ENCODE data around the gene AGK.
A peak's percentile ranks its signal among the peaks of the same experiment; 100 is the strongest.
"Not testable (repeated sequence)": the region's sequence is repeated elsewhere in the genome, so short reads cannot be mapped to it uniquely, and the experiment has no call there.

Gene AGK

DNA sequence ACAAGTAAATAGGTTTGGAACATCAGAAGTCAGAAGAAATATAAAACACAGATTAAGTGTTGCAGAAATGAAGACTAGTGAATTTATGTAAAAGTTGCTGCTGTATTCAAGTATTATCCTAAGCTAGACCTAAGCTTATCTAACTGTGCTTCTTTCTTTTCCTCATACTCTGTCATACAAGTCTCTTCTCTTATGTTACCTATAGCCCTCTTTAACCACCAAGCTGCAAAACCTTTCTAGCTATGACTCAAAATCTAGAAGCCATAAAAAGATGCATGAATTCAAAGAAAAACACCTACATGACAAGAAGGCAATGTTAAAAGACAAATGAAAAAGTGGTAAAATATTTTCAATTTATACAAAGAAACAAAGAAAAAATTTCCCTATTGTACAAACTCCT lies 127.8 kb downstream of the AGK start:
- H3K36me3 ChIP-seq (ENCODE audit: control insufficient read depth in 5 of 5, insufficient read depth in 5 of 5, low read length in 5 of 5), result peaks cover 17 to 25% (median 22%) of the 10 kb centered on the region in 5 donors
- peaks cover 0 to 14% (median 6%) of the 10 kb centered on the region in 5 donors for H3K4me1 ChIP-seq (ENCODE audit: control insufficient read depth in 5 of 5, insufficient read depth in 5 of 5, low read length in 5 of 5)
- no peak overlapping the region for H3K9ac ChIP-seq (ENCODE audit: low read length in 5 of 5)
- no peak overlapping the region for H3K27ac ChIP-seq (ENCODE audit: low read depth, low read length)
- H3K27me3 ChIP-seq (ENCODE audit: control insufficient read depth in 5 of 5, insufficient read depth in 4 of 5, low read length in 5 of 5), result no peaks in the 10 kb centered on the region
- H3K4me3 ChIP-seq (ENCODE audit: low read depth in 1 of 5, low read length in 5 of 5), result no peak overlapping the region
- H3K9me3 ChIP-seq (ENCODE audit: control insufficient read depth in 5 of 5, low read length in 5 of 5), result no peaks in the 10 kb centered on the region

DNA sequence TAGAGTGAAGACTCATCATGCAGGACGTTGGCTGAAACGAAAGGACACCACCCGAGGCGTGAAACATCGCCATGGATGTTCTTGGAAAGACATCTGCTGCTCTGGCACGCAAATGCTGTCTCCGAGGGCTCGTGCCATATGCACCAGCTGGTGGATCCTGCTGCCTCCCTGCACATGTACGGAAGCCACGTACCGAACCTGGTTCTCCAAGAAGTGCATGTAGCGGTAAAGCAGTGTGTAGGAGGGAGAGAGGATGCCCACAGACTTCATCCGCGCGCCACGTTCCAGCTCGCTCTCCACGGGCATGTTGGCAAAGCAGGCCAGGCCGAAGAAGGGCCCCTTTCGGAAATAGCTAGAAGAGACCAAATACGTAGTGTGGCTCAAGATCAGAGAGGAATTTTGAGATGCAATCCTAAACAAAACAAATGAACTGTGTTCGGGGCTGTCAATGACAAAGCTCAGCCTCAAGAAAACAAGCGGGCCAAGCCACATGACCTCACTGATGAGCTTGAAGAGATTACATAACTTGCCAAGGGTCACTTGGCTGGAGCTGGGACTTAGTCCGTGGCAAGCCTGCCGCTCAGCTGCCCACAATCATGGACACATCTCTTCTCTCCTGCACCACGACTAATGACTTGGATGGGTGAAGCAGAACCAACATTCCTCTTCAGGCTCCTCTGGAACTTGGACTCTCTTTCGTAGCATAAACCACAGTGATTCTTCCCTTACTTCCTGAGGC lies 134.2 kb downstream of the AGK start:
- Histone ChIP-seq H3K9ac (ENCODE audit: low read length in 5 of 5) (no peak overlapping the region), H3K4me1 (ENCODE audit: control insufficient read depth in 5 of 5, insufficient read depth in 5 of 5, low read length in 5 of 5) (peaks cover 2 to 23% (median 19%) of the 10 kb centered on the region in 5 donors), H3K36me3 (ENCODE audit: control insufficient read depth in 5 of 5, insufficient read depth in 5 of 5, low read length in 5 of 5) (peaks cover 17 to 29% (median 26%) of the 10 kb centered on the region in 5 donors), H3K9me3 (ENCODE audit: control insufficient read depth in 5 of 5, low read length in 5 of 5) (no peaks in the 10 kb centered on the region), H3K27ac (ENCODE audit: low read depth, low read length) (no peak overlapping the region), H3K4me3 (ENCODE audit: low read depth in 1 of 5, low read length in 5 of 5) (no peak overlapping the region), H3K27me3 (ENCODE audit: control insufficient read depth in 5 of 5, insufficient read depth in 4 of 5, low read length in 5 of 5) (no peaks in the 10 kb centered on the region)

DNA sequence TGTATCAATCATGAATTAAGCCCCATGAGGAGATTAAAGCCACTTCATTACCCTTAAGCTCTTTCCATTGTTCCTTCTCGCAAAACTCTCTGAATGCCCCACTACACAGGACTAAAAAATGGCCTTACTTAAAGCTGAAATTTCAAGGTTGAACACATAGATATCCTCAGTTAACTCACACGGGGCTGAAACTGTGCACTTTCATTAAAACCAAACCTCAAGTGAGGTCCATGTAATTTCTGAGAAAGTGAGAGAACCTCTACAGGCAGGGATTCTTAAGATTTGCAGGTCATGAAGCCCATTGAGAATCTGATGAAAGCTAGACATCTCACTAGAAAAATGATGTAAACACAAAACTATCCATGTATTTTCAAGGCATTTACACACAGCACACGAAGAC lies 134.9 kb downstream of the AGK start:
- H3K9ac ChIP-seq (ENCODE audit: low read length in 5 of 5), result no peak overlapping the region
- H3K36me3 ChIP-seq (ENCODE audit: control insufficient read depth in 5 of 5, insufficient read depth in 5 of 5, low read length in 5 of 5), result peaks cover 12 to 24% (median 21%) of the 10 kb centered on the region in 5 donors
- peaks cover 2 to 23% (median 19%) of the 10 kb centered on the region in 5 donors for H3K4me1 ChIP-seq (ENCODE audit: control insufficient read depth in 5 of 5, insufficient read depth in 5 of 5, low read length in 5 of 5)
- H3K27ac ChIP-seq (ENCODE audit: low read depth, low read length), result no peak overlapping the region
- H3K27me3 ChIP-seq (ENCODE audit: control insufficient read depth in 5 of 5, insufficient read depth in 4 of 5, low read length in 5 of 5), result no peaks in the 10 kb centered on the region
- no peak overlapping the region for H3K4me3 ChIP-seq (ENCODE audit: low read depth in 1 of 5, low read length in 5 of 5)
- no peaks in the 10 kb centered on the region for H3K9me3 ChIP-seq (ENCODE audit: control insufficient read depth in 5 of 5, low read length in 5 of 5)

DNA sequence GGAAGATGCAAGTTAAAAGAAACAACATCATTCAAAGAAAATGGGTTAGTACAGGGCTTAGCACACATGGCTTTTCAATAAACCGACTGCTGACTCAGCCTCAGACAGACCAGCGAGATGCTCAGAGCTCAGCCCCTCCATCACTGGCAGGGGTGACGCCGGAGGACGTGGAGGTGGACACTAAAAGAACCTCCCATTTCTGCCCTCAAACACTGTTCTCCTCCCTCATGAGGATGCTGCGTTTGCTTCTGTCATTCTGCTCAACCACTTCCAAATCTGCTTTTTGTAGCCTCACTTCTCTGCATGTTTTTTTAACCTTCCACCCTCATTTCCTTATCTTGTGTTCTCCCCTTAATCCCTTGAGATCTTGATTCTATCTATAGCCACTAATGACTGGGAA lies 135.5 kb downstream of the AGK start:
- H3K27me3 ChIP-seq (ENCODE audit: control insufficient read depth in 5 of 5, insufficient read depth in 4 of 5, low read length in 5 of 5), result no peaks in the 10 kb centered on the region
- peak overlapping the region in 1 of 5 donors; percentile 19 for H3K4me3 ChIP-seq (ENCODE audit: low read depth in 1 of 5, low read length in 5 of 5)
- H3K27ac ChIP-seq (ENCODE audit: low read depth, low read length), result no peak overlapping the region
- no peak overlapping the region for H3K9ac ChIP-seq (ENCODE audit: low read length in 5 of 5)
- peaks cover 8 to 19% (median 19%) of the 10 kb centered on the region in 5 donors for H3K36me3 ChIP-seq (ENCODE audit: control insufficient read depth in 5 of 5, insufficient read depth in 5 of 5, low read length in 5 of 5)
- H3K9me3 ChIP-seq (ENCODE audit: control insufficient read depth in 5 of 5, low read length in 5 of 5), result no peaks in the 10 kb centered on the region
- H3K4me1 ChIP-seq (ENCODE audit: control insufficient read depth in 5 of 5, insufficient read depth in 5 of 5, low read length in 5 of 5), result peaks cover 2 to 23% (median 19%) of the 10 kb centered on the region in 5 donors

DNA sequence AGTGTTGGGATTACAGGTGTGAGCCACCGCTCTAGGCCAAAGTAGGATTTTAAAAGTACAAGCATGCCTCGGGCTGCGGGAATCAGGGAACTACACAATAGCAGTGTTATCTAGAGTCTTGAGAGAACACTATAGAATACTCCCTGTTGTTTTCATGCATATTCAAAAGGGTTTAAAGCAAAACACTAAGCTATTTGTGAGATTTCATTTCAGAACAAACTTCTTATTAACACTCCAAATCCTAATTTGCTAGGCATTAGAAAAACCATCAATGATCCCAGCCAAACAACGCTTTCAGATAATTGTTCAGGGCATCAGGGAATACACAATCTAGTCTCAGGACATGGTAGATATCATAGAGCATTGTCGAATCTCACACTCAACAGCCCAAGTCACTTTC lies 136.8 kb downstream of the AGK start:
- Histone ChIP-seq H3K9ac (ENCODE audit: low read length in 5 of 5) (no peak overlapping the region), H3K36me3 (ENCODE audit: control insufficient read depth in 5 of 5, insufficient read depth in 5 of 5, low read length in 5 of 5) (peaks cover 0 to 10% (median 9%) of the 10 kb centered on the region in 5 donors), H3K27ac (ENCODE audit: low read depth, low read length) (no peak overlapping the region), H3K4me1 (ENCODE audit: control insufficient read depth in 5 of 5, insufficient read depth in 5 of 5, low read length in 5 of 5) (peaks cover 2 to 23% (median 19%) of the 10 kb centered on the region in 5 donors), H3K9me3 (ENCODE audit: control insufficient read depth in 5 of 5, low read length in 5 of 5) (no peaks in the 10 kb centered on the region), H3K27me3 (ENCODE audit: control insufficient read depth in 5 of 5, insufficient read depth in 4 of 5, low read length in 5 of 5) (no peaks in the 10 kb centered on the region), H3K4me3 (ENCODE audit: low read depth in 1 of 5, low read length in 5 of 5) (no peak overlapping the region)

DNA sequence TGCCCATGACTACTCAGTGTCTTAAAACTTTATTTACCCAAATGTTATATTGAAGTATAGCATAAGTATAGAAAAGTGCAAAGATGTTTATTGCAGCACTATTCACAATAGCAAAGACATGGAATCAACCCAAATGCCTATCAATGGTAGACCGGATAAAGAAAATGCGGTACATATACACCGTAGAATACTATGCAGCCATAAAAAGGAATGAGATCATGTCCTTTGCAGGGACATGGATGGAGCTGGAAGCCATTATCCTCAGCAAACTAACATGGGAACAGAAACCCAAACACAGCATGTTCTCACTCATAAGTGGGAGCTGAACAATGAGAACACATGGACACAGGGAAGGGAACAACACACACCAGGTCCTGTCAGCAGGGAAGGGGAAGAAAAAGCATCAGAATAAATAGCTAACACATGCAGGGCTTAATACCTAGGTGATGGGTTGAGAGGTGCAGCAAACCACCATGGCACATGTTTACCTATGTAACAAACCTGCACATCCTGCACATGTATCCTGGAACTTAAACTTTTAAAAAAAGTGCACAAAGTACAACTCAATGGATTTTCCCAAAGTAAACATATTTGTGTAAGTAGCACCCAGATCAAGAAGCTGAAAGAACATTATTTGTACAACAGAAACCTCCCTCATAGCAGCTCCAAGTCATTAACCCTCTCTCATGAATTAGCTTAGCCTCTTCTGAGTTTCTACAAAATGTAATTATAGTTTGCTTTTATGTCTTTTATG lies 138.0 kb downstream of the AGK start:
- H3K9ac ChIP-seq (ENCODE audit: low read length in 5 of 5); H3K27me3 ChIP-seq (ENCODE audit: control insufficient read depth in 5 of 5, insufficient read depth in 4 of 5, low read length in 5 of 5); H3K27ac ChIP-seq (ENCODE audit: low read depth, low read length); H3K4me3 ChIP-seq (ENCODE audit: low read depth in 1 of 5, low read length in 5 of 5); H3K36me3 ChIP-seq (ENCODE audit: control insufficient read depth in 5 of 5, insufficient read depth in 5 of 5, low read length in 5 of 5); H3K9me3 ChIP-seq (ENCODE audit: control insufficient read depth in 5 of 5, low read length in 5 of 5): not testable (repeated sequence)
- peaks cover 2 to 23% (median 19%) of the 10 kb centered on the region in 5 donors for H3K4me1 ChIP-seq (ENCODE audit: control insufficient read depth in 5 of 5, insufficient read depth in 5 of 5, low read length in 5 of 5)

DNA sequence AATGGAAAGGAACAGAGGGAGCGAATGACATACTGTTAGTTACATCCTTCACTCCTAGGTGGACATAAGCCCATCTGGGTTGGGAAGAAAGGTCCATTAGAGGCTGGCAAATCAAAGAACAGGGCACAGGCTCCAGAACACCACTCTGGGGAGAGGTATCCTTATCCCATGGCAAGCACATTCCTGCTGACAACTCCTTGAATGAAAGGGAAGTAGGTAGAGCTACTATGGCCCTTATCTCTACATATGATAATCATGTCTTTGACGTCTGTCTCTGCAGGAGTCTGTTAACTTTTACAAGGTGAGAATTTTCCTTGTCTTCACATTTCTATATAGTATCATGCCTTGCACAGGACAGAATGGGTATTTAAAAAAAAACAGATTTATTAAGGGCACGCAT lies 140.3 kb downstream of the AGK start:
- no peak overlapping the region for H3K4me3 ChIP-seq (ENCODE audit: low read depth in 1 of 5, low read length in 5 of 5)
- H3K27me3 ChIP-seq (ENCODE audit: control insufficient read depth in 5 of 5, insufficient read depth in 4 of 5, low read length in 5 of 5), result no peaks in the 10 kb centered on the region
- H3K36me3 ChIP-seq (ENCODE audit: control insufficient read depth in 5 of 5, insufficient read depth in 5 of 5, low read length in 5 of 5), result no peaks in the 10 kb centered on the region
- no peaks in the 10 kb centered on the region for H3K9me3 ChIP-seq (ENCODE audit: control insufficient read depth in 5 of 5, low read length in 5 of 5)
- peaks cover 0 to 17% (median 15%) of the 10 kb centered on the region in 5 donors for H3K4me1 ChIP-seq (ENCODE audit: control insufficient read depth in 5 of 5, insufficient read depth in 5 of 5, low read length in 5 of 5)
- no peak overlapping the region for H3K27ac ChIP-seq (ENCODE audit: low read depth, low read length)
- H3K9ac ChIP-seq (ENCODE audit: low read length in 5 of 5), result no peak overlapping the region

DNA sequence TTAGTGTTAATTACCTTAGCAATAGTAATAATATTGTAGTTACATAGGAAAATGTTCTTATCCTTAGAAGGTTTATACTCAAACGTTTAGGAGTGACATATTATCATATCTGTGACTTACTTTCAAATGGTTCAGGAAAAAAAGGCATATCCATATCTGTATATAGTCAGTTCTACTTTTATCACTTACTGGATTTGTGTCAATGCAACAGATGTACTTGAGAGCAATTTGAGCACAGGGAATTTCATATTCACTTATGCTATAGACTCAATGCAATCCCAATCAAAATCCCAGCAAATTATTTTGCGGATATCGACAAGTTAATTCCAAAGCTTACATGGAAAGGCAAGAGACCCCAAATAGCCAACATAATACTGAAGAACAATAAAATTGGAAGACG lies 140.8 kb downstream of the AGK start:
- no peak overlapping the region for H3K9ac ChIP-seq (ENCODE audit: low read length in 5 of 5)
- peaks cover 0 to 17% (median 11%) of the 10 kb centered on the region in 5 donors for H3K4me1 ChIP-seq (ENCODE audit: control insufficient read depth in 5 of 5, insufficient read depth in 5 of 5, low read length in 5 of 5)
- no peaks in the 10 kb centered on the region for H3K9me3 ChIP-seq (ENCODE audit: control insufficient read depth in 5 of 5, low read length in 5 of 5)
- H3K27me3 ChIP-seq (ENCODE audit: control insufficient read depth in 5 of 5, insufficient read depth in 4 of 5, low read length in 5 of 5), result no peaks in the 10 kb centered on the region
- no peak overlapping the region for H3K4me3 ChIP-seq (ENCODE audit: low read depth in 1 of 5, low read length in 5 of 5)
- no peaks in the 10 kb centered on the region for H3K36me3 ChIP-seq (ENCODE audit: control insufficient read depth in 5 of 5, insufficient read depth in 5 of 5, low read length in 5 of 5)
- no peak overlapping the region for H3K27ac ChIP-seq (ENCODE audit: low read depth, low read length)

DNA sequence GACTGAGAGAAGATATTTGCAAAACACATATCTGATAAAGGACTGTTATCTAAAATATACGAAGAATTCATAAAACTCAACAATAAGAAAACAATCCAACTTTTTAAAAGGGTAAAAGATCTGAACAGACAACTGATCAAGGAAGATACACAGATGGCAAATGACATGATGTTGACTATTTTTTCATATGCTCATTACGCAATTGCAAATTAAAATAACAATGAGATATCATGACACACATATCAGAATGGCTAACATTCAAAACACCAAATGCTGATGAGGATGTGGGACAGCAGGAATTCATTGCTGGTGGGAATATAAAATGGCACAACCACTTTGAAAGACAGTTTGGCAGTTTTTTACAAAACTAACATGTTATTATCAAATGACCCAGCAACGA lies 141.9 kb downstream of the AGK start:
- Histone ChIP-seq H3K4me1 (ENCODE audit: control insufficient read depth in 5 of 5, insufficient read depth in 5 of 5, low read length in 5 of 5) (peaks cover 0 to 24% (median 6%) of the 10 kb centered on the region in 5 donors), H3K4me3 (ENCODE audit: low read depth in 1 of 5, low read length in 5 of 5) (no peak overlapping the region)

DNA sequence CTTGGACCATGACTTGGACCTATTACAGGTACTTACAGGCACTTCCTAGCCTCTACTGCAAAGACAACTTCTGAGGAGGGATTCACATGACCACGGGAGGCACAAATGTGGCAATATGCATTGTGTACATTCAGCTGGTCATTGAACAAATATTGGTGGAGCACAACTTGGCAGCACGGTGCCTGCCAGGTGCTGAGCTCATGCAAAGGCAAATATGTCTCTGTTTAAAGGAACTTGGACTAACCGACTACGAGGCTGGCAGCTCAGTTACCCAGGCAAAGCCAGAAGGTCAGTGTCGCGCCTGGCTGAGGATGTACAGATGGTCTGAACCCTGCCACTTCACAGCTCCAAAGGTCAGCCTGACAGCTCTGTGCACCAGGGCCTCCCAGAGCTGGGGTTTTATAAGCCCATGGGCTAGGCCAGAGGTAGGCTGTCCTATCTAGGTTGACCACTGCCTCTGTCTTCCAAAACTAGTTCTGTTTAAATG lies 144.6 kb downstream of the AGK start:
- no peak overlapping the region for H3K4me3 ChIP-seq (ENCODE audit: low read depth in 1 of 5, low read length in 5 of 5)
- H3K27ac ChIP-seq (ENCODE audit: low read depth, low read length), result no peak overlapping the region
- H3K9ac ChIP-seq (ENCODE audit: low read length in 5 of 5), result no peak overlapping the region
- peaks cover 4 to 30% (median 15%) of the 10 kb centered on the region in 5 donors for H3K4me1 ChIP-seq (ENCODE audit: control insufficient read depth in 5 of 5, insufficient read depth in 5 of 5, low read length in 5 of 5)
- no peaks in the 10 kb centered on the region for H3K27me3 ChIP-seq (ENCODE audit: control insufficient read depth in 5 of 5, insufficient read depth in 4 of 5, low read length in 5 of 5)
- H3K36me3 ChIP-seq (ENCODE audit: control insufficient read depth in 5 of 5, insufficient read depth in 5 of 5, low read length in 5 of 5), result no peaks in the 10 kb centered on the region
- H3K9me3 ChIP-seq (ENCODE audit: control insufficient read depth in 5 of 5, low read length in 5 of 5), result no peaks in the 10 kb centered on the region

More for the DNA sequence above, 141.9 kb downstream of the AGK start:
- Histone ChIP-seq H3K9me3 (ENCODE audit: control insufficient read depth in 5 of 5, low read length in 5 of 5) (no peaks in the 10 kb centered on the region), H3K9ac (ENCODE audit: low read length in 5 of 5) (no peak overlapping the region), H3K36me3 (ENCODE audit: control insufficient read depth in 5 of 5, insufficient read depth in 5 of 5, low read length in 5 of 5) (no peaks in the 10 kb centered on the region), H3K27ac (ENCODE audit: low read depth, low read length) (no peak overlapping the region), H3K27me3 (ENCODE audit: control insufficient read depth in 5 of 5, insufficient read depth in 4 of 5, low read length in 5 of 5) (no peaks in the 10 kb centered on the region)

All from subcutaneous abdominal adipose tissue (tissue), 5 donors.